GM18951 (cell line): ENCODE results near the gene B3GNT9.

ENCODE experiments used
- POLR2A ChIP-seq: IDR thresholded peaks from 4 replicates; pipeline ENCODE4 v1.6.1; 2011; ENCODE audit warnings: mild to moderate bottlenecking; ENCODE audit not compliant: insufficient read length, insufficient read depth; ENCODE audit errors: extremely low read depth
- in situ Hi-C: fragments of 300-500 bp; cut with MboI; formaldehyde crosslinking; loops from one replicate; pipeline ENCODE4 v1.12.0; 2022; ENCODE audit warnings: low sequenced_read_pairs, mixed read lengths, inconsistent platforms; ENCODE audit not compliant: unreplicated experiment

The B3GNT9 gene

GRCh38 chr16:67101311-67102082 lies 49.3 kb downstream of the B3GNT9 start:
- in situ Hi-C loops: no loop called here
- TF ChIP-seq POLR2A: no peak

GRCh38 chr16:67100569-67101310 lies 50.1 kb downstream of the B3GNT9 start:
- in situ Hi-C loops: no loop called here
- TF ChIP-seq POLR2A: no peak

GRCh38 chr16:67098599-67098998 lies 52.2 kb downstream of the B3GNT9 start:
- in situ Hi-C loops: no loop called here
- TF ChIP-seq POLR2A: no peak
